T-helper 1 cell treated with Interleukin-12 subunit alpha and Interleukin-12 subunit beta and Interleukin-4 antibody, amounts not matched to agents 30 μg/mL and 1 μg/mL, for 36 hours (primary cell): ENCODE results near the gene LRCH1.
A peak's percentile ranks its signal among the peaks of the same experiment; 100 is the strongest.

Experiments used
- H3K27ac Mint-ChIP-seq: one replicate; pipeline ENCODE4 v1.8.0; 2021; ENCODE audit warnings: mild to moderate bottlenecking, mixed read lengths
- H3K27me3 Mint-ChIP-seq: one replicate; pipeline ENCODE4 v1.8.0; 2021; ENCODE audit warnings: low read depth, mixed read lengths
- H3K36me3 Mint-ChIP-seq: one replicate; pipeline ENCODE4 v1.8.0; 2021; ENCODE audit warnings: low read depth, mixed read lengths
- H3K4me1 Mint-ChIP-seq: one replicate; pipeline ENCODE4 v1.8.0; 2021; ENCODE audit warnings: low read depth, mixed read lengths
- H3K4me3 Mint-ChIP-seq: one replicate; pipeline ENCODE4 v1.8.0; 2021; ENCODE audit warnings: mild to moderate bottlenecking, moderate library complexity, mixed read lengths
- H3K9me3 Mint-ChIP-seq: one replicate; pipeline ENCODE4 v1.8.0; 2021; ENCODE audit warnings: mixed read lengths

Gene LRCH1

DNA sequence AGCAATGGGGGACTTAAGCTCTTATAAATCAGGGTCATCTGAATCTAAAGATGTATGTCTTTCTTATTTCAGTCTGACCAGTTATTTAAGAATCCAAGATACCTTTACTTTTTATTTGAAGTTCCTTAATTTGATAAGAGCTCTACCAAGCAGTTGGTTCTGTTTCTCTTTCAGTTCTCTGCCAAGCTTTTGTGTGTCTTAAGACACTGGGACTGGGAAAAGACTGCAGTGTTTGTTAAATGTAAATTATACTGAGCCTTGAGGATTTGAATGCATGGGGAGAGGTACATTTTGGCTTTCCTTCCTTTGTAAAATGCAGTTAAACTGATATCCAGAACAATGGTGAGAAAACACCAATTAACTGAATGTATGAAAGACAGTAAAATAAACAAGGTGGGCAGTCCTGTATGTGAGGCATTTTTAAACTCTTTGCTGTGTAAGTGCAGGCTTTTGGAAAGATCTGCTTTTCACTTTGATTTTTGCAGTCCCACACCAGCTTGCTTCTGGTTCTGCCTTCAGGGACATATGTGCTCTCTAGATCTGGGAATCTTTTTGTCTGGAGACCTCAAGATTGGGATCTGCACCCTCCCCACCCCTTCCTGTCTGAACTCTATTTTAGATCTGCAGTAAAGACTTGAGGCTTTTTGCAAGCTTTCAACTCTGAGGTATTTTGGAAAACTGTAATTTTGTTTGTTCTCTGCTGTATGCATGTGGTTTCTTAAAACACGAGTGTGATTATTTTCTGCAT lies 77.6 kb downstream of the LRCH1 start:
- no peaks in the 10 kb centered on the region for H3K27me3 Mint-ChIP-seq
- peaks cover 6% of the 10 kb centered on the region for H3K36me3 Mint-ChIP-seq
- H3K27ac Mint-ChIP-seq, result no peak overlapping the region
- peaks cover 33% of the 10 kb centered on the region for H3K4me1 Mint-ChIP-seq
- no peaks in the 10 kb centered on the region for H3K9me3 Mint-ChIP-seq
- H3K4me3 Mint-ChIP-seq, result no peak overlapping the region

DNA sequence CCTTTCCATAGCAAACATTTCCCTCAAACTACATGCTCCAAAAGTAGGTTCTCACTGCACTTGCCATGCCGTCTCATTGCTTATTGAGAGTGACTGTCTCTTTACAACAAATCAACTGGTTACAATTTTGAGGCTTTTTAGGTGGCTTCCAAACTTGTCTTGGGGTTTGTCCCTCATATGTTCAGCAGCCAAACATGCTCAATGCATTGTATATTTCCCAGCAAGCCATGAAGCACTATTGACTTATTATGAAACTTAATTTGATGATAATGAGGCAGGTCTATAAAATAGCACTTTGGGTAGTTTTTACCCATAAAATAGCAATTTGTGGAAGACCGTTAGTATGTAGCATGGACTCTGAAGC lies 78.2 kb downstream of the LRCH1 start:
- Mint-ChIP-seq H3K4me1 (peaks cover 31% of the 10 kb centered on the region), H3K27me3 (no peaks in the 10 kb centered on the region), H3K9me3 (no peaks in the 10 kb centered on the region), H3K36me3 (peaks cover 8% of the 10 kb centered on the region), H3K4me3 (no peak overlapping the region), H3K27ac (no peak overlapping the region)

DNA sequence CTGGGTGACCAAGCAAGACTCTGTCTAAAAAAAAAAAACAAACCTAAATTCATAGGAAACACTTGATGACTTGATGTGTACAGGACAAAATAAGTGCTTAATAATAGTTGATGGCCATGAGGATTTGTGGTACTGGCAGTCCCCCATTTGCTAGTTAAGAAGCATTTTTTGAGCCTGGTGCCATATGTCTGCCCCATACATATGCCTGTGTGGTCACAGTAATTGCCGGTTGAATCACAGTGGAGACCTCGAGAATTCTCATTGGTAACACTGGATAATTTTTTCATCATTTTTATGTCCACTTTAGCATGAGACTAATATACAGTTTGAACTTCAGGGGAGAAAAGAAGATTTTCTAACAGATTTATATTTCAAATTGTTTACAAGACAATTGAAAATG lies 79.2 kb downstream of the LRCH1 start:
- no peak overlapping the region for H3K27ac Mint-ChIP-seq
- peaks cover 8% of the 10 kb centered on the region for H3K36me3 Mint-ChIP-seq
- no peaks in the 10 kb centered on the region for H3K9me3 Mint-ChIP-seq
- H3K4me3 Mint-ChIP-seq, result no peak overlapping the region
- H3K27me3 Mint-ChIP-seq, result no peaks in the 10 kb centered on the region
- H3K4me1 Mint-ChIP-seq, result peaks cover 33% of the 10 kb centered on the region

DNA sequence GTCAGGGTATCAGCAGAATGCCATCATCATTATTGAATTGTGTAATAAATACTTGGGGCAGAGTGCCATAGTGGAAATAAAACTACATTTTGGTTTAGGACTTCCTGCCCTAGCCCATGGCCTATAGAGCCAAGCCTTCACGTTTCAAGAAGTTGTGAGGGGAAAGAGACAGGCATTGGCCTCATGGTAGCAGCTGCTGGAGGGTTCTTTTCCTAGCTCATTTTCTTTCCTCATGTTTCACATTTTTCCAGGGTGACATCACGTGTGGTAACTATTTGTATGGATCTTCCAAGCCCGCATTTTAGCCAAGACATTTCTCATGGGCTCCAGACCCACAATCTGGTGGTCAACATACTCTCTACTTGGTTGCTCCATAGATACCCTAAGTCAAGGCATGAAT lies 80.4 kb downstream of the LRCH1 start:
- Mint-ChIP-seq H3K36me3 (peaks cover 8% of the 10 kb centered on the region), H3K4me3 (no peak overlapping the region), H3K9me3 (no peaks in the 10 kb centered on the region), H3K27ac (no peak overlapping the region), H3K27me3 (no peaks in the 10 kb centered on the region), H3K4me1 (peaks cover 33% of the 10 kb centered on the region)

DNA sequence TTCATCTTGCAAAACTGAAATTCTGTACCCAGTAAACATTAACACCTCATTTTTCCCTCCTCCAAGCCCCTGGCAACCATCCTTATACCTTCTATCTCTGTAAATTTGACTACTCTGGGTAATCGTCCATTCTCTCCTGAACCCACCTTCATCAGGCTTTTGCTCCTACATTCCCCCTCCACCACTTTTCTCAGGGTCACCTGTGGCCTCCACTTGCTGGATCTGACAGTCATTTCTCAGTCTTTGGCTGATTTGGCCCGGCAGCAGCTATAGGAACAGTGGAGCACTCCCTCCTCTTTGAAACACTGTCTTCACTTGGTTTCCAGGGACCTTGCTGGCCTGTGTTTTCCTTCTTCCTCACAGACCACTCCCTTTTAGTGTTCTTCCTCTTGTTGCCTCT lies 83.5 kb downstream of the LRCH1 start:
- H3K27ac Mint-ChIP-seq, result no peak overlapping the region
- H3K4me1 Mint-ChIP-seq, result peaks cover 29% of the 10 kb centered on the region
- no peaks in the 10 kb centered on the region for H3K27me3 Mint-ChIP-seq
- no peak overlapping the region for H3K4me3 Mint-ChIP-seq
- peaks cover 8% of the 10 kb centered on the region for H3K36me3 Mint-ChIP-seq
- no peaks in the 10 kb centered on the region for H3K9me3 Mint-ChIP-seq

DNA sequence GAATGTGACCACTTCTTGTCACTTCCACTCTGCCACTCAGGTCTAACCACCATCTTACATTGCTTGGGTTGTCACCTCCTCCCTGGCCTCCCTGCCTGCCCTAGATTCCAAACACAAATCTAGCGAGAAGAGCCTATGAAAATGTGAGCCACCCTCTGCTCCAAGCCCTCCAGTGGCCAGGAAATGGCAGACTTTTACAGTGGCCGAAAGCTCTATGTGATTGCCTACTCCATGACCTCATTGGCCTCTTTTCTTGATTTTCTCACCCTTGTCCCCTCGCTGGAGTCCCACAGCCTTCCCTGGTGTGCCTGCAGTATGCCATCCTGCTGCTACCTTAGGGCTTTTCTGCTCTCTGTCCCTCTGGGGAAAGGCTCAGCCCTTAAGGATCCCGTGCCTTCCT lies 84.2 kb downstream of the LRCH1 start:
- no peaks in the 10 kb centered on the region for H3K27me3 Mint-ChIP-seq
- H3K27ac Mint-ChIP-seq, result no peak overlapping the region
- no peaks in the 10 kb centered on the region for H3K9me3 Mint-ChIP-seq
- H3K36me3 Mint-ChIP-seq, result peaks cover 8% of the 10 kb centered on the region
- peaks cover 35% of the 10 kb centered on the region for H3K4me1 Mint-ChIP-seq
- H3K4me3 Mint-ChIP-seq, result no peak overlapping the region

DNA sequence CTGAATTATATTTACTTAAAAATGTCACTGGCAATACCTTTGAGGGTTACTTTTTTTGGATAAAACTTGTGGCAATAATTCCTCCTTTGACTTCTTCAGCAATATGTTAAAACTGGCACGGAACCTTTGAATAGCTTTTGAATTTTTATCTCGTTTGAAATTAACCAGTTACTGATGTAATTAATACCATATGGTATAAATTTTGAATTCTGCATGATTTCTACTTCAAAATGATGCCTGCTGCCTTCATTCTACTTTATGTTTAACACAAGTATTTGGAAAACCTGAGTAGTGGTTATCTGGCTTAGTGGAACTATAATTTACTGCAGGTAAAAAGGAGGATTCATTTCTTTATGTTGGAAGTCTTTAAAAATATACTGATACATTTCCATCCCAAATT lies 85.3 kb downstream of the LRCH1 start:
- no peaks in the 10 kb centered on the region for H3K27me3 Mint-ChIP-seq
- H3K9me3 Mint-ChIP-seq, result no peaks in the 10 kb centered on the region
- no peak overlapping the region for H3K27ac Mint-ChIP-seq
- H3K4me1 Mint-ChIP-seq, result peaks cover 37% of the 10 kb centered on the region
- peaks cover 8% of the 10 kb centered on the region for H3K36me3 Mint-ChIP-seq
- H3K4me3 Mint-ChIP-seq, result no peak overlapping the region

DNA sequence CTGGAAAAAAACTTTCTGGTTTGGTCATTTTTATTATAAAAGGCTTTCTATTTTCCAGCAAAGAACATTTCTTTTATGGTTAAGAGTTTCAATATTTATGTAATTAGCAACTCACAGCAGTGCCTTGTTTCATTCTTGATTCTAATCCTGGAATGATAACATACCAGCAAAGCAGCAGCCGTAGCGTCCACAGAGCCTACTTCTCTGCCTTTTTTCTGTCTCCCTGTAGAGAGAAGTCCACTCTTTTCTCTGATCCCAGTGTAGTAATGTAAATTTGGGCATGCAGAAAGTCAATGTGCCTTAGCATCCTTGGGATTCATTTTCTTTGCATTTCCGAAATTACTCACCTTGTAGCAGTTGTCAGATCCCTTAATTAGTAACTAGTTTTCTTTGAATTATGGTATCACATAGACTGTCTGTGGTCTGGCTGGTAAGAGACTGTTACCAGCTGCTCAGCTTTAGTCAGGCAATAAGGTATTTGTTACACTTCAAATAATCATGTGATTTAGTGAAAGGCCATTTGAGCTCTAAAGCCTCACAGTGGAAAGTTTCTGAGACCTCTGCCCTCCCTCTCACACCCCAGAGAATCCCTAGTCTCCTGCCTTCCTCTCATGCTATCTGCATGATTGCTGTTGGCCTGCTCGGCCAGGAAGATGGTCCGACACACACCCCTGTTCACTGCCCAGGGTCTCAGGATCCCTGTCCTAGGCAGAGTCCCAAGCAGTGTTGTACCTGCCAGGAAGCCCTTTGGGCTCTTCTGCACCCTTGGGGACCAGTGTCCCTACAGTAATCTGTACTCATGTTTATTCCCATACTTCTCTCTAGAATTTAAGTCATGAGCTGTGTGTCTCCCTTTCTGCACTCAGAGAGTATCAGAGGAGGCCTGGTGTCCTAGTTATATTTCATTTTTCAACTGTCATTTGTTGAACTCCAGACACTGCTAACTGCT lies 86.3 kb downstream of the LRCH1 start:
- Mint-ChIP-seq H3K4me3 (no peak overlapping the region), H3K36me3 (peaks cover 5% of the 10 kb centered on the region), H3K27me3 (no peaks in the 10 kb centered on the region), H3K9me3 (no peaks in the 10 kb centered on the region), H3K4me1 (peaks cover 37% of the 10 kb centered on the region), H3K27ac (no peak overlapping the region)

DNA sequence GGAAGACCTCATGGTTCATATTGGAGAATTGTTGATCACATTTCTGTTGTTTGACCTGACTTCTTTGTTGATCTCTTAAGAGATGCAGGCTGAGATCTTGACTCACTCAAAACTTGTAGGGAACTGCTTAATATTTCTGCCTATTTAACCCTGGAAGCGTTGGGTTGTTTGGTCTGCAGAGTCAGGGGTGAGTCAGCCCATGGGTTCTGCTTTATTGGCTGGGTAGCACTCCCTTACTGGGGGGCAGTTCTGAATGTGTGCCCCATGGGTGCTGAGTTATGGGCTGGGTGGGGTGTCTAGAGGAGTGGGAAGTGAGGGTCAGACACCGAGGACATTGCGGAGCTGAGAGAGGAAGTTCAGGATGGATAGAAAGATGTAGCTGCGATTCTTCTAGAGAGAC lies 87.9 kb downstream of the LRCH1 start:
- peaks cover 35% of the 10 kb centered on the region for H3K4me1 Mint-ChIP-seq
- H3K4me3 Mint-ChIP-seq, result no peak overlapping the region
- H3K27me3 Mint-ChIP-seq, result no peaks in the 10 kb centered on the region
- H3K9me3 Mint-ChIP-seq, result no peaks in the 10 kb centered on the region
- H3K27ac Mint-ChIP-seq, result no peak overlapping the region
- no peaks in the 10 kb centered on the region for H3K36me3 Mint-ChIP-seq

DNA sequence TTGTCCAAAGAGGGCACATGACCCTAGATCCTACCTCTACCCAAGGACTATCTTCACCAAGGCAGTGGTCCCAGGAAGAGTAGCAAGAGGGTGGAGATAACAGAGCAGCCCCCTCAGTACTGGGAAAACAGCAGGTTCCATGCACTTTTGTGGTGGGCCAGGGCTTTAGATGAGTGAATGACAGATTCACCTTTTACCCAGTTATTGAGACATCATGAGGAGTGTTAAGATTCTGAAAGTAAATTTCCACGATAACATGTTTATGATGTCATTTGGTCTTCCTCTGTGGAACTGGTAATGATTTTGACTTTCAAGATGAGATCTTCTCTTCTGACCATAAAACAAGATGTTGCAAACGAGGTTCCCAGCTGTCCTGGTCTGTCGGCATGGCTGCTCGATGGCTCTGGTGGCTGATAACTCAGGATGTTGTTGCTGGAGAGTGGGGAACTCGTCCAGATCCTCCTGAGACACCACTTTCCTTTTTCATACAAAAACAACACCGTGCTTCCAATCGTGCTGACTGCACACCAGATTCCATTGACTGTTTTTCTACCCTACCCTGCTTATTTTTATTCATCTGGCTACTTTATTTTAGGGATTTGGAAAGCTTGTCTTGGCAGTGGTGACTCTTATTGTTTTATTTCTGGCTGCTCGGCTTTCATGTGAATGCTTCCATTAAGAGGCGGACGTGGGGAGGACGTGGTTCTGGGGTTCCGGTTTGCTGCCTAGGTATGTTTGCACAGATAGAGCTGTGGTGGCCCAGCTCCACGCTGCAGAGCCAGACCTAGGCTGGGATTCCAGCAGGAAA lies 88.5 kb downstream of the LRCH1 start:
- Mint-ChIP-seq H3K36me3 (no peaks in the 10 kb centered on the region), H3K9me3 (no peaks in the 10 kb centered on the region), H3K27ac (no peak overlapping the region), H3K4me1 (peaks cover 35% of the 10 kb centered on the region), H3K27me3 (no peaks in the 10 kb centered on the region), H3K4me3 (peak overlapping the region; percentile 26)

DNA sequence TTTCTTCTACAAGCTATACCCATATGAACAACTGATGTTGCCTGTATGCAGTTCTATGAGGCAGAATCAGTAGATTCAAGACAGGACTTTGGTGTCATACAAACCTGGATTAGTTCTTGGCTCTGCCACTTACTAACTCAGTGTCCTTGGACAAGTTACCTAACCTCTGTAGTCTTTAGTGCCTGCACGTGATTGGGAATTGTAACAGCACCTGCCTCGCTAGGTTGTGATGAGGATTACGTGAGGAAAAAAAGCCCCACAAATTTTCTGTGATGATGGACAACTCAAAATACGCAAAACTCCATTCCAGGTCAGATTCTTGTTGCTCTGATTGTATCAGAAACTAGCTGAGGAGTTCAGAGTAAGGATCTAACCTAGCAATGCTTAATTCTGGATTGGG lies 89.3 kb downstream of the LRCH1 start:
- H3K27ac Mint-ChIP-seq, result no peak overlapping the region
- H3K4me3 Mint-ChIP-seq, result no peak overlapping the region
- no peaks in the 10 kb centered on the region for H3K36me3 Mint-ChIP-seq
- H3K4me1 Mint-ChIP-seq, result peaks cover 29% of the 10 kb centered on the region
- no peaks in the 10 kb centered on the region for H3K9me3 Mint-ChIP-seq
- no peaks in the 10 kb centered on the region for H3K27me3 Mint-ChIP-seq

DNA sequence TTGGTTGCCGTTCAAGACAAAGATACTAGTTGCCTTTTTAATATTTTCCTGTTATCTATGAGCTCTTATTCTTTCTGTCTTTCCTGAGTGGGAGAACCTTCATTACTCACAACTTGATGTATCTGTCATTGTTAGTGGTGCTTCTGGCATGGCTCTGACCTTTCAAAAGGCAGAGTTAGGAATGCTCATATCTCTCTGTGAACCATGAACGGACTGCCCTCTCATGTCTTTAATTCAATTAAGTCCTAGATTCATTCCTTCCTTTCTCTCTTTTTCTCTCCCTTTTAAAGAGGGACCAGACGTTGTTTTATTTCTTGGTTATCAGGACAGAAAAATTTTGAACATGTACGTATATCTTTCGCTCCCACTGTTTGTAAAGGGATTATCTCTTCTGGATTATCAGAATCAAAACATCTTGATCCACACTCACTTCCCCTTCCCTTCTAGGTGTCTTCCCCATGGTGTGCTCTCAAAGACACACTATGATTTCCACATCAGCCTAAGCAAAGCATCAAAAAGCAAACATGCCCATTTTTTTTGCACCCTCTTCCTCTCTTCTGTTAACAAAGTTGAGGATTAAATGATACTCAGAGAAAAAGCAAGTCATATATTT lies 90.3 kb downstream of the LRCH1 start:
- Mint-ChIP-seq H3K27ac (no peak overlapping the region), H3K36me3 (no peaks in the 10 kb centered on the region), H3K27me3 (no peaks in the 10 kb centered on the region), H3K9me3 (no peaks in the 10 kb centered on the region), H3K4me1 (peaks cover 35% of the 10 kb centered on the region), H3K4me3 (no peak overlapping the region)

DNA sequence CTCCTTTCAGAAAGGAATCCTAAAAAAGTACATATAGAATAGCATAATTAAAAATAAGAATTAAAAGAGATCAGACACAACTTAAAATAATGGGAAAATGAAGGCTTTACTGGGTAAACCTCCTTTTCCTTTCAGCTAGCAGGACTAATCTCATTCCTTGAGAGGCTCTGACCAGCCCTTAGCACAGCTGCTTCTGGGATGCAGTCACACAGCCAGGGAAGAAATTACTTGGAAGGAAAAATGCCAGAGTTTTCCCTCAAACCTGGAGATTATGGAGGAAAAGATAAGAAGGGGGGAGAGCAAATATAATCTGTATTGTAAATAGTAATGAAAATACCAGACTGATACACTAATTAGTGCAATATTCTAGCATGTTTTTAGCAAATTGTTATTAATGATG lies 91.8 kb downstream of the LRCH1 start:
- H3K9me3 Mint-ChIP-seq, result no peaks in the 10 kb centered on the region
- no peak overlapping the region for H3K27ac Mint-ChIP-seq
- peaks cover 35% of the 10 kb centered on the region for H3K4me1 Mint-ChIP-seq
- H3K4me3 Mint-ChIP-seq, result no peak overlapping the region
- no peaks in the 10 kb centered on the region for H3K36me3 Mint-ChIP-seq
- H3K27me3 Mint-ChIP-seq, result no peaks in the 10 kb centered on the region

DNA sequence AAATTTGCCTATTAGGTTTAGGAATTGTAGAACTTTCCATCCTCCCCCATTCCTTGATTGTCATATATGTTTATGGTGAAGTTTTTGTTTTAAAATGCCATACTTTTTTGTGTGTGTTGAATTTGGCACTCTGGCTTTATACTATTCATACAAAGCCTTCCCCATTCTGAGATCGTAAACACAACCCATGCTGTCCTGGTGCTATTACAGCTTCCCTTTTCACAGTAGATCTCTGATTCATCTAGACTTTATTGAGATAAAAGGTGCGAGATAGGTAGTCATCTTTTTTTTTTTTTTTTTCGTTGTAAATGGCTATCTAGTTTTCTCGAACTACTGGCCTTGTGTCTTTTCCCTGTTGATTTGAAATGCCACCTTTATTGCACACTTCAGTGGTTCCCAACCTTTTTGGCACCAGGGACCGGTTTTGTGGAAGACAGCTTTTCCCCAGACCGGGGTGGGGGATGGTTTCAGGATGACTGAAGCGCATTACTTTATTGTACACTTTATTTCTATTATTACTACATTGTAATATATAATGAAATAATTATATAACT lies 94.6 kb downstream of the LRCH1 start:
- Mint-ChIP-seq H3K9me3 (no peaks in the 10 kb centered on the region), H3K36me3 (peaks cover 4% of the 10 kb centered on the region), H3K27ac (no peak overlapping the region), H3K4me1 (peaks cover 29% of the 10 kb centered on the region), H3K27me3 (no peaks in the 10 kb centered on the region), H3K4me3 (no peak overlapping the region)
